Natural killer cell (primary cell): Measurements from ENCODE around the gene C20orf202. TPM values are rescaled to one million over a fixed set of nuclear protein-coding genes. Genes with fewer than 3 reads are reported as not detected.

Source experiments
- ATAC-seq, 3 donors: fragments of 150-1000 bp in 2 of 3; fragments of 200-7000 bp in 1 of 3; cut with Tn5 transposase; 1 replicate in 1 of 3; 2 replicates in 2 of 3; pipeline ENCODE4 v1.10.0; 2021; ENCODE audit warnings: mild to moderate bottlenecking in 2 of 3, moderate library complexity in 2 of 3
- DNase-seq, 2 donors: peaks; one replicate each; pipeline versions ENCODE4 v3.0.0 to v3.0.0-alpha.2; 2013 to 2021; ENCODE audit warnings: mixed read lengths in 1 of 2
- H3K27ac ChIP-seq: one replicate; pipeline ENCODE4 v1.5.1; 2013; ENCODE audit warnings: mild to moderate bottlenecking, low read length
- H3K27me3 ChIP-seq: one replicate; pipeline ENCODE4 v1.6.1; 2013; ENCODE audit warnings: low read length; ENCODE audit not compliant: control insufficient read depth, insufficient read depth
- H3K36me3 ChIP-seq: one replicate; pipeline ENCODE4 v1.6.1; 2013; ENCODE audit warnings: low read length; ENCODE audit not compliant: control insufficient read depth, insufficient read depth
- H3K4me1 ChIP-seq: one replicate; pipeline ENCODE4 v1.6.1; 2013; ENCODE audit warnings: low read length; ENCODE audit not compliant: control insufficient read depth, insufficient read depth
- H3K4me3 ChIP-seq: one replicate; pipeline ENCODE4 v1.5.1; 2013; ENCODE audit warnings: low read length
- H3K9me3 ChIP-seq: one replicate; pipeline ENCODE4 v1.6.1; 2013; ENCODE audit warnings: low read length; ENCODE audit not compliant: control insufficient read depth, insufficient read depth
- H3K27ac Mint-ChIP-seq, 2 donors: one replicate each; pipeline ENCODE4 v1.8.0; 2022; ENCODE audit warnings: mild to moderate bottlenecking in 2 of 2, mixed read lengths in 2 of 2, moderate library complexity in 1 of 2
- H3K27me3 Mint-ChIP-seq, 2 donors: one replicate each; pipeline ENCODE4 v1.8.0; 2022; ENCODE audit warnings: low read depth in 2 of 2, mixed read lengths in 2 of 2
- H3K36me3 Mint-ChIP-seq: one replicate; pipeline ENCODE4 v1.8.0; 2022; ENCODE audit warnings: mixed read lengths
- H3K4me1 Mint-ChIP-seq, 2 donors: one replicate each; pipeline ENCODE4 v1.8.0; 2022; ENCODE audit warnings: mixed read lengths in 2 of 2
- H3K4me3 Mint-ChIP-seq: one replicate; pipeline ENCODE4 v1.8.0; 2022; ENCODE audit warnings: mild to moderate bottlenecking, moderate library complexity, mixed read lengths
- H3K9me3 Mint-ChIP-seq, 2 donors: one replicate each; pipeline ENCODE4 v1.8.0; 2022; ENCODE audit warnings: mixed read lengths in 2 of 2
- CTCF ChIP-seq: fragments of 200-600 bp; IDR thresholded peaks from one replicate; pipeline ENCODE4 v1.8.0; 2022; ENCODE audit warnings: antibody characterized with exemption
- WGBS: methylation state at CpG from one replicate; pipeline ENCODE4 v1.1.7; 2013; ENCODE audit warnings: missing lambda C conversion rate; ENCODE audit not compliant: insufficient coverage; 5-methylcytosine and 5-hydroxymethylcytosine counted together
- intact Hi-C: fragments of 100-400 bp; cut with micrococcal nuclease; formaldehyde crosslinking; loops from one replicate; pipeline ENCODE4 v1.14.2; 2022
- total RNA-seq, 4 donors: library from RNA; stranded (reverse); fragments of 120-200 nt in 1 of 4; gene quantifications; one replicate each; pipeline versions ENCODE4 v1.2.3 to v1.2.4, GENCODE V29; 2013 to 2022

The C20orf202 gene
- total RNA-seq, 3 donors from 2014 or later (not counting 1 experiment from before 2014, with no cell fraction given): 0.16 to 0.75 (median 0.60) TPM

GRCh38 chr20:1187605-1188171 is 15.6 kb upstream of the C20orf202 start:
- H3K27ac Mint-ChIP-seq: no peak overlapping the region
- WGBS: 73% methylated on average over 4 of the region's 4 CpGs
- Histone ChIP-seq H3K36me3 (no peaks in the 10 kb centered on the region), H3K4me1 (no peaks in the 10 kb centered on the region), H3K27ac (no peak overlapping the region), H3K27me3 (no peaks in the 10 kb centered on the region), H3K4me3 (no peak overlapping the region), H3K9me3 (no peaks in the 10 kb centered on the region)
- no peak for TF ChIP-seq CTCF
- H3K27me3 Mint-ChIP-seq: peaks cover 21 to 27% of the 10 kb centered on the region in 2 donors
- no peak overlapping the region for H3K4me3 Mint-ChIP-seq
- H3K9me3 Mint-ChIP-seq: no peaks in the 10 kb centered on the region
- DNase-seq: no peak
- H3K4me1 Mint-ChIP-seq: peaks cover 0 to 13% of the 10 kb centered on the region in 2 donors
- no peak for ATAC-seq
- intact Hi-C loops: no loop called here
- H3K36me3 Mint-ChIP-seq: no peaks in the 10 kb centered on the region

- DNase-seq (no peak), ATAC-seq (no peak)
- TF ChIP-seq CTCF: no peak
- H3K27ac ChIP-seq: no peak overlapping the region
- 92% methylated on average over 1 of the region's 1 CpG for WGBS
- no peaks in the 10 kb centered on the region for H3K9me3 ChIP-seq
- Mint-ChIP-seq H3K4me1 (peaks cover 0 to 13% of the 10 kb centered on the region in 2 donors), H3K27me3 (peaks cover 21% of the 10 kb centered on the region in 2 donors), H3K36me3 (no peaks in the 10 kb centered on the region), H3K27ac (no peak overlapping the region), H3K4me3 (no peak overlapping the region), H3K9me3 (no peaks in the 10 kb centered on the region)
- intact Hi-C loops: no loop called here
- H3K4me3 ChIP-seq: no peak overlapping the region
- H3K27me3 ChIP-seq: no peaks in the 10 kb centered on the region
- H3K36me3 ChIP-seq: no peaks in the 10 kb centered on the region
- H3K4me1 ChIP-seq: no peaks in the 10 kb centered on the region
These were observed 14.9 kb upstream of the C20orf202 start for GRCh38 chr20:1188347-1188746.

- H3K27ac Mint-ChIP-seq: no peak overlapping the region
- H3K36me3 Mint-ChIP-seq: no peaks in the 10 kb centered on the region
- H3K27me3 Mint-ChIP-seq: peaks cover 7 to 13% of the 10 kb centered on the region in 2 donors
These were observed 13.4 kb upstream of the C20orf202 start for GRCh38 chr20:1189827-1190226.

More at GRCh38 chr20:1189827-1190226, 13.4 kb upstream of the C20orf202 start:
- no peak for TF ChIP-seq CTCF
- Histone ChIP-seq H3K27ac (no peak overlapping the region), H3K4me3 (no peak overlapping the region), H3K4me1 (no peaks in the 10 kb centered on the region), H3K36me3 (no peaks in the 10 kb centered on the region), H3K27me3 (no peaks in the 10 kb centered on the region), H3K9me3 (no peaks in the 10 kb centered on the region)
- no peak for ATAC-seq
- Mint-ChIP-seq H3K9me3 (no peaks in the 10 kb centered on the region), H3K4me1 (peaks cover 0 to 5% of the 10 kb centered on the region in 2 donors), H3K4me3 (no peak overlapping the region)
- intact Hi-C loops: no loop called here
- no peak for DNase-seq
- 39% methylated on average over 1 of the region's 1 CpG for WGBS
